HepG2 (cell line): ENCODE measurements around the gene PDE5A. TPM values are rescaled to one million over a fixed set of nuclear protein-coding genes. Genes with fewer than 3 reads are reported as not detected.

Source experiments
- BHLHE40 ChIP-seq: IDR thresholded peaks from 2 replicates; pipeline ENCODE4 v1.6.1; 2011; ENCODE audit warnings: low read length, improper control_type of control experiment
- MEIS2 ChIP-seq: sonication (generic); formaldehyde crosslinking; IDR thresholded peaks from 2 replicates; pipeline ENCODE4 v1.9.0; 2021; ENCODE audit warnings: mild to moderate bottlenecking, missing genetic modification reagents
- PAWR ChIP-seq: sonication (generic); formaldehyde crosslinking; IDR thresholded peaks from 2 replicates; pipeline ENCODE4 v1.4.0; 2020; ENCODE audit warnings: missing genetic modification reagents, mild to moderate bottlenecking, borderline replicate concordance
- SIX4 ChIP-seq: sonication (generic); formaldehyde crosslinking; IDR thresholded peaks from 2 replicates; pipeline ENCODE4 v1.4.0; 2020; ENCODE audit warnings: missing genetic modification reagents
- ZNF446 ChIP-seq: sonication (generic); formaldehyde crosslinking; IDR thresholded peaks from 2 replicates; pipeline ENCODE4 v1.5.0; 2020; ENCODE audit warnings: mild to moderate bottlenecking, missing genetic modification reagents
- polyA plus RNA-seq, 8 experiments: library from polyadenylated mRNA; depleted of rRNA in 3 of 8; stranded (reverse) in 7 of 8; unstranded in 1 of 8; fragments of >200 nt; fragmentation: Illumina TruSeq in 4 of 8; extraction: Trizol in 4 of 8; gene quantifications; 2 replicates each; pipeline versions ENCODE4 v1.2.1 to v1.2.3, GENCODE V29; 2011 to 2016; ENCODE audit warnings: low read depth in 4 of 8, missing spikeins in 1 of 8, mixed read lengths in 1 of 8; ENCODE audit not compliant: insufficient read depth in 1 of 8
- total RNA-seq, 5 experiments: library from RNA; depleted of rRNA; stranded (reverse); fragments of >200 nt; fragmentation: Illumina TruSeq; extraction: Trizol; gene quantifications; 2 replicates each; pipeline ENCODE4 v1.2.3, GENCODE V29; 2016; ENCODE audit warnings: low read depth in 1 of 5
- TF ChIP-seq, protein P1 (sequence below): fragments of 450-650 bp; IDR thresholded peaks from 2 replicates; pipeline ENCODE4 v1.6.1; 2016
- TF ChIP-seq, protein P2 (sequence below): sonication (generic); formaldehyde crosslinking; IDR thresholded peaks from 2 replicates; pipeline ENCODE4 v1.5.1; 2020; ENCODE audit warnings: missing genetic modification reagents, mild to moderate bottlenecking, borderline replicate concordance
- TF ChIP-seq, protein P3 (sequence below): sonication (generic); formaldehyde crosslinking; IDR thresholded peaks from 2 replicates; pipeline ENCODE4 v1.5.0; 2020; ENCODE audit warnings: mild to moderate bottlenecking, missing genetic modification reagents

Gene PDE5A
- total and polyA plus RNA-seq, 2 of the 13 experiments (the other 11 are each of a cell fraction or from before 2014, with no cell fraction given): 0.22 to 0.44 TPM

GRCh38 chr4:119667802-119668201 lies 39.2 kb upstream of the PDE5A start (continued):
- TF ChIP-seq, protein P1, sequence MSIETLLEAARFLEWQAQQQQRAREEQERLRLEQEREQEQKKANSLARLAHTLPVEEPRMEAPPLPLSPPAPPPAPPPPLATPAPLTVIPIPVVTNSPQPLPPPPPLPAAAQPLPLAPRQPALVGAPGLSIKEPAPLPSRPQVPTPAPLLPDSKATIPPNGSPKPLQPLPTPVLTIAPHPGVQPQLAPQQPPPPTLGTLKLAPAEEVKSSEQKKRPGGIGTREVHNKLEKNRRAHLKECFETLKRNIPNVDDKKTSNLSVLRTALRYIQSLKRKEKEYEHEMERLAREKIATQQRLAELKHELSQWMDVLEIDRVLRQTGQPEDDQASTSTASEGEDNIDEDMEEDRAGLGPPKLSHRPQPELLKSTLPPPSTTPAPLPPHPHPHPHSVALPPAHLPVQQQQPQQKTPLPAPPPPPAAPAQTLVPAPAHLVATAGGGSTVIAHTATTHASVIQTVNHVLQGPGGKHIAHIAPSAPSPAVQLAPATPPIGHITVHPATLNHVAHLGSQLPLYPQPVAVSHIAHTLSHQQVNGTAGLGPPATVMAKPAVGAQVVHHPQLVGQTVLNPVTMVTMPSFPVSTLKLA: no peak
- TF ChIP-seq, protein P2, sequence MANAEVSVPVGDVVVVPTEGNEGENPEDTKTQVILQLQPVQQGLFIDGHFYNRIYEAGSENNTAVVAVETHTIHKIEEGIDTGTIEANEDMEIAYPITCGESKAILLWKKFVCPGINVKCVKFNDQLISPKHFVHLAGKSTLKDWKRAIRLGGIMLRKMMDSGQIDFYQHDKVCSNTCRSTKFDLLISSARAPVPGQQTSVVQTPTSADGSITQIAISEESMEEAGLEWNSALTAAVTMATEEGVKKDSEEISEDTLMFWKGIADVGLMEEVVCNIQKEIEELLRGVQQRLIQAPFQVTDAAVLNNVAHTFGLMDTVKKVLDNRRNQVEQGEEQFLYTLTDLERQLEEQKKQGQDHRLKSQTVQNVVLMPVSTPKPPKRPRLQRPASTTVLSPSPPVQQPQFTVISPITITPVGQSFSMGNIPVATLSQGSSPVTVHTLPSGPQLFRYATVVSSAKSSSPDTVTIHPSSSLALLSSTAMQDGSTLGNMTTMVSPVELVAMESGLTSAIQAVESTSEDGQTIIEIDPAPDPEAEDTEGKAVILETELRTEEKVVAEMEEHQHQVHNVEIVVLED (CRISPR knock-in tag): no peak
- TF ChIP-seq PAWR (no peak), ZNF446 (no peak), BHLHE40 (no peak), MEIS2 (CRISPR knock-in tag) (no peak), SIX4 (CRISPR knock-in tag) (no peak)
- TF ChIP-seq, protein P3, sequence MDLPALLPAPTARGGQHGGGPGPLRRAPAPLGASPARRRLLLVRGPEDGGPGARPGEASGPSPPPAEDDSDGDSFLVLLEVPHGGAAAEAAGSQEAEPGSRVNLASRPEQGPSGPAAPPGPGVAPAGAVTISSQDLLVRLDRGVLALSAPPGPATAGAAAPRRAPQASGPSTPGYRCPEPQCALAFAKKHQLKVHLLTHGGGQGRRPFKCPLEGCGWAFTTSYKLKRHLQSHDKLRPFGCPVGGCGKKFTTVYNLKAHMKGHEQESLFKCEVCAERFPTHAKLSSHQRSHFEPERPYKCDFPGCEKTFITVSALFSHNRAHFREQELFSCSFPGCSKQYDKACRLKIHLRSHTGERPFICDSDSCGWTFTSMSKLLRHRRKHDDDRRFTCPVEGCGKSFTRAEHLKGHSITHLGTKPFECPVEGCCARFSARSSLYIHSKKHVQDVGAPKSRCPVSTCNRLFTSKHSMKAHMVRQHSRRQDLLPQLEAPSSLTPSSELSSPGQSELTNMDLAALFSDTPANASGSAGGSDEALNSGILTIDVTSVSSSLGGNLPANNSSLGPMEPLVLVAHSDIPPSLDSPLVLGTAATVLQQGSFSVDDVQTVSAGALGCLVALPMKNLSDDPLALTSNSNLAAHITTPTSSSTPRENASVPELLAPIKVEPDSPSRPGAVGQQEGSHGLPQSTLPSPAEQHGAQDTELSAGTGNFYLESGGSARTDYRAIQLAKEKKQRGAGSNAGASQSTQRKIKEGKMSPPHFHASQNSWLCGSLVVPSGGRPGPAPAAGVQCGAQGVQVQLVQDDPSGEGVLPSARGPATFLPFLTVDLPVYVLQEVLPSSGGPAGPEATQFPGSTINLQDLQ: no peak
